ENCODE measurements around the gene CTNNA3.

- TF ChIP-seq CTCF (IDR thresholded peaks at IDR 0.05) = no peak
- no peak for TF ChIP-seq POLR2A (IDR thresholded peaks at IDR 0.05)
Measured at GRCh38 chr10:66827353-66827752, 868.6 kb downstream of the CTNNA3 start.

Measured in uterus (tissue), 2 donors.